KOPT-K1 (cell line): ENCODE measurements around the gene ANKUB1.

Source experiments
- H3K27ac ChIP-seq: fragments of 200-600 bp; sonication (generic); 2 replicates; pipeline ENCODE4 v1.5.1; 2016; ENCODE audit warnings: antibody characterized with exemption, mild to moderate bottlenecking, low read depth, low read length; ENCODE audit not compliant: poor library complexity, severe bottlenecking
- H3K36me3 ChIP-seq: fragments of 200-600 bp; sonication (generic); 2 replicates; pipeline ENCODE4 v1.5.1; 2017; ENCODE audit warnings: antibody characterized with exemption, mild to moderate bottlenecking, low read length, moderate library complexity; ENCODE audit not compliant: insufficient read depth
- H3K9me3 ChIP-seq: fragments of 200-600 bp; sonication (generic); 2 replicates; pipeline ENCODE4 v1.5.1; 2017; ENCODE audit warnings: antibody characterized with exemption, low read length, mild to moderate bottlenecking; ENCODE audit not compliant: insufficient read depth, poor library complexity, severe bottlenecking

The ANKUB1 gene

GRCh38 chr3:149716984-149717383, 75.4 kb downstream of the ANKUB1 start:
- Histone ChIP-seq H3K36me3 (no peaks in the 10 kb centered on the region), H3K27ac (no peak overlapping the region), H3K9me3 (peaks cover 11% of the 10 kb centered on the region)

GRCh38 chr3:149715247-149715646, 77.1 kb downstream of the ANKUB1 start:
- H3K36me3 ChIP-seq: no peaks in the 10 kb centered on the region
- no peak overlapping the region for H3K27ac ChIP-seq
- no peaks in the 10 kb centered on the region for H3K9me3 ChIP-seq

- no peaks in the 10 kb centered on the region for H3K36me3 ChIP-seq
- H3K9me3 ChIP-seq: no peaks in the 10 kb centered on the region
- no peak overlapping the region for H3K27ac ChIP-seq
Observed at GRCh38 chr3:149713730-149714654, 78.4 kb downstream of the ANKUB1 start.
